OCI-LY1 (cell line): ENCODE data around the gene CDKN2AIPNL.

Experiments
- H2AFZ ChIP-seq: fragments of 200-600 bp; sonication (generic), shearing (Covaris generic); 2 replicates; pipeline ENCODE4 v1.6.0; 2014; ENCODE audit warnings: antibody characterized with exemption, mild to moderate bottlenecking, low read length
- H3F3A ChIP-seq: fragments of 200-600 bp; sonication (generic), shearing (Covaris generic); 2 replicates; pipeline ENCODE4 v1.6.0; 2014; ENCODE audit warnings: mild to moderate bottlenecking, antibody characterized with exemption, low read length, moderate library complexity; ENCODE audit not compliant: insufficient read depth
- H3K27ac ChIP-seq: fragments of 200-600 bp; sonication (generic); 2 replicates; pipeline ENCODE4 v1.5.1; 2014; ENCODE audit warnings: low read length, mixed run types, mild to moderate bottlenecking, low read depth; ENCODE audit not compliant: poor library complexity, severe bottlenecking
- H3K27me3 ChIP-seq: fragments of 200-600 bp; sonication (generic); 2 replicates; pipeline ENCODE4 v1.6.0; 2014; ENCODE audit warnings: antibody characterized with exemption, mild to moderate bottlenecking, low read length, moderate library complexity; ENCODE audit not compliant: insufficient read depth
- H3K36me3 ChIP-seq: fragments of 200-600 bp; sonication (generic); 2 replicates; pipeline ENCODE4 v1.6.1; 2014; ENCODE audit warnings: mild to moderate bottlenecking, antibody characterized with exemption, low read length, moderate library complexity, mixed read lengths; ENCODE audit not compliant: insufficient read depth
- H3K4me1 ChIP-seq: fragments of 200-600 bp; sonication (generic); 2 replicates; pipeline ENCODE4 v1.5.1; 2014; ENCODE audit warnings: mild to moderate bottlenecking, low read length, moderate library complexity; ENCODE audit not compliant: insufficient read depth, severe bottlenecking
- H3K4me2 ChIP-seq: fragments of 200-600 bp; sonication (generic), shearing (Covaris generic); 2 replicates; pipeline ENCODE4 v1.6.1; 2014; ENCODE audit warnings: low read length
- H3K4me3 ChIP-seq: fragments of 200-600 bp; sonication (generic); 2 replicates; pipeline ENCODE4 v1.5.1; 2014; ENCODE audit warnings: low read length, low read depth, mild to moderate bottlenecking, mixed read lengths; ENCODE audit not compliant: poor library complexity, severe bottlenecking
- H3K79me2 ChIP-seq: fragments of 200-600 bp; shearing (Covaris generic); 2 replicates; pipeline ENCODE4 v1.6.1; 2016; ENCODE audit warnings: mixed run types, low read length, mixed read lengths; ENCODE audit not compliant: insufficient read depth
- H3K9ac ChIP-seq: fragments of 200-600 bp; sonication (generic), shearing (Covaris generic); 2 replicates; pipeline ENCODE4 v1.6.1; 2014; ENCODE audit warnings: mild to moderate bottlenecking, low read length, mixed read lengths
- H3K9me2 ChIP-seq: fragments of 200-600 bp; sonication (generic), shearing (Covaris generic); 2 replicates; pipeline ENCODE4 v1.6.1; 2014; ENCODE audit warnings: low read depth, mild to moderate bottlenecking, low read length, mixed read lengths
- H3K9me3 ChIP-seq: fragments of 200-600 bp; shearing (Covaris generic); 2 replicates; pipeline ENCODE4 v1.6.1; 2014; ENCODE audit warnings: low read length, mixed read lengths
- H4K20me1 ChIP-seq: fragments of 200-600 bp; sonication (generic), shearing (Covaris generic); 2 replicates; pipeline ENCODE4 v1.6.0; 2016; ENCODE audit warnings: mild to moderate bottlenecking, low read length; ENCODE audit not compliant: insufficient read depth
- CTCF ChIP-seq: fragments of 200-600 bp; sonication (generic), shearing (Covaris generic); IDR thresholded peaks from 2 replicates; pipeline ENCODE4 v1.5.1; 2017; ENCODE audit warnings: mild to moderate bottlenecking, antibody characterized with exemption, low read length, moderate library complexity, mixed read lengths
- EZH2 ChIP-seq: fragments of 200-600 bp; sonication (generic), shearing (Covaris generic); IDR thresholded peaks from 2 replicates; pipeline ENCODE4 v1.8.0; 2017; ENCODE audit warnings: borderline replicate concordance, mixed run types, mild to moderate bottlenecking, antibody characterized with exemption, low read length, moderate library complexity, mixed read lengths

CDKN2AIPNL gene

GRCh38 chr5:134444941-134445471, 33.3 kb upstream of the CDKN2AIPNL start:
- H3K27me3 ChIP-seq: no peaks in the 10 kb centered on the region
- no peak overlapping the region for H3K4me2 ChIP-seq
- no peak overlapping the region for H3K4me3 ChIP-seq
- no peaks in the 10 kb centered on the region for H3F3A ChIP-seq
- TF ChIP-seq CTCF (no peak), EZH2 (no peak)
- H3K9me2 ChIP-seq: no peaks in the 10 kb centered on the region
- H3K27ac ChIP-seq: no peak overlapping the region
- H4K20me1 ChIP-seq: no peaks in the 10 kb centered on the region
- no peaks in the 10 kb centered on the region for H3K79me2 ChIP-seq
- H3K36me3 ChIP-seq: no peaks in the 10 kb centered on the region
- no peaks in the 10 kb centered on the region for H3K9me3 ChIP-seq
- no peak overlapping the region for H3K9ac ChIP-seq
- H2AFZ ChIP-seq: no peak overlapping the region
- H3K4me1 ChIP-seq: peaks cover 3% of the 10 kb centered on the region

- H3K27me3 ChIP-seq: no peaks in the 10 kb centered on the region
- TF ChIP-seq EZH2 (no peak), CTCF (no peak)
- H4K20me1 ChIP-seq: no peaks in the 10 kb centered on the region
- H3K9me2 ChIP-seq: no peaks in the 10 kb centered on the region
- no peak overlapping the region for H3K9ac ChIP-seq
- H3K9me3 ChIP-seq: no peaks in the 10 kb centered on the region
- H3F3A ChIP-seq: no peaks in the 10 kb centered on the region
- peaks cover 9% of the 10 kb centered on the region for H3K4me1 ChIP-seq
- H3K4me2 ChIP-seq: no peak overlapping the region
- no peaks in the 10 kb centered on the region for H3K36me3 ChIP-seq
- no peaks in the 10 kb centered on the region for H3K79me2 ChIP-seq
- no peak overlapping the region for H2AFZ ChIP-seq
- no peak overlapping the region for H3K4me3 ChIP-seq
- H3K27ac ChIP-seq: no peak overlapping the region
Measured at GRCh38 chr5:134440201-134440755, 28.6 kb upstream of the CDKN2AIPNL start.

GRCh38 chr5:134439210-134439654, 27.6 kb upstream of the CDKN2AIPNL start:
- Histone ChIP-seq H3K36me3 (no peaks in the 10 kb centered on the region), H3K9me2 (no peaks in the 10 kb centered on the region), H3F3A (no peaks in the 10 kb centered on the region), H3K27ac (no peak overlapping the region), H3K4me2 (no peak overlapping the region), H3K9ac (no peak overlapping the region), H4K20me1 (no peaks in the 10 kb centered on the region), H3K4me1 (peaks cover 9% of the 10 kb centered on the region), H3K27me3 (no peaks in the 10 kb centered on the region), H2AFZ (no peak overlapping the region), H3K79me2 (no peaks in the 10 kb centered on the region), H3K9me3 (no peaks in the 10 kb centered on the region), H3K4me3 (no peak overlapping the region)
- TF ChIP-seq CTCF (no peak), EZH2 (no peak)
